Effector CD8-positive, alpha-beta T cell (primary cell): ENCODE measurements around the gene SRPK2.
"Not testable (repeated sequence)": the region's sequence is repeated elsewhere in the genome, so short reads cannot be mapped to it uniquely, and the experiment has no call there.

Experiments used
- DNase-seq: peaks from one replicate; lab custom pipeline; 2025; lab: John Stamatoyannopoulos, UW

SRPK2 gene

DNA sequence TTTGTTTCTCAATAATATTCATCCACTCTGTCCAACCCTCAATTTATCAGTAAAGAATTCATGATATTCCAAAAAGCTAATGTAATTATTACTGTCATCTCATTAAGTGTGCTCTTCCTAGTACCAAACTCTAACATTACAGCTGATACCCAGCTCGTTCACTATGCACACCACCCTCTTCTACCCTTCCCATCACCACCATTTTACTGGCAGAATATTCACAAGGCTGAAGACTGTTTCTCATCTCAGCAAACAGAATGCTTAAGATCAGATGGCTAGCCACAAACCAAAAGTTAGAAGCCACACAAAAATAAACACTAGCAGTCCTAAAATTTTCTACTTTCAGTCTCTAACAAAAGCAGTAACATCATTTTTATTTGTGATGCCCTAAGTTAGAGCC, 121.5 kb downstream of the SRPK2 start:
- DNase-seq = no peak

DNA sequence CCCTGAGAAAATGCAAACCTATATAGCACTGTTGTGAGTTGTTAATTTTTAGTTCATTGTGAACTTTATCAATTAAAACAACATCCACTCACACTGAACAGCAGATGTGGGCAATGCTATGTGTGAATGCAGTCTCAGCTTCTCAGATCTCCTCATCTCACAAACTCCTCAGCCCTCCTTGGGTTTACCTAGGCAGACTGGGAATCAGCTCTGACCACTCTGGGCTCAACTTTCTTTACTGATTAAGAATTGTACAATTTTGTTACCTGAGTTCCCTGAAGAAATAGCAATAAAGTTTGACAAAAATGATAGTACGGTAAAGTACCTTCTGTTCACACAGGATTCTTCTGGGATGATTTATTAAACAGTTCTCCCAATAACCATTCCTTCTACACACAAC, 124.0 kb downstream of the SRPK2 start:
- no peak for DNase-seq

DNA sequence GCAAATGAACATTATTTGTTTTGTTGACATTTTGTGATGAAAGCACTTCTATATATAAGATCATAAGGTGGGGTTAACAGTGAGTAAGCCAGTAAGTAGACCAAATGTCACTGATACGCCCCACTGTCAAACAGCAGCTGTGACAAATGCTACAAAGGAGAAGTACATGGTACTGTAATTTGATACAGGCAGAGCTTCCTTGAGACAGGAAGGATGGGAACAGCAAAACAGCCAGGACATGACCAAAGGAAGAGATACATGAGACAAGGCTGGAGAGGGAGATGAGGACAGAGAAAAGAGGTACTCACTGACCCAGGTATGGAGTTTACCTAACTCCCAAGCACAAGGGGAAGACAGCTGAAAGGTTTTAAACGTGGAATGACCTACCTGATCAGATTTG, 127.0 kb downstream of the SRPK2 start:
- DNase-seq = no peak

DNA sequence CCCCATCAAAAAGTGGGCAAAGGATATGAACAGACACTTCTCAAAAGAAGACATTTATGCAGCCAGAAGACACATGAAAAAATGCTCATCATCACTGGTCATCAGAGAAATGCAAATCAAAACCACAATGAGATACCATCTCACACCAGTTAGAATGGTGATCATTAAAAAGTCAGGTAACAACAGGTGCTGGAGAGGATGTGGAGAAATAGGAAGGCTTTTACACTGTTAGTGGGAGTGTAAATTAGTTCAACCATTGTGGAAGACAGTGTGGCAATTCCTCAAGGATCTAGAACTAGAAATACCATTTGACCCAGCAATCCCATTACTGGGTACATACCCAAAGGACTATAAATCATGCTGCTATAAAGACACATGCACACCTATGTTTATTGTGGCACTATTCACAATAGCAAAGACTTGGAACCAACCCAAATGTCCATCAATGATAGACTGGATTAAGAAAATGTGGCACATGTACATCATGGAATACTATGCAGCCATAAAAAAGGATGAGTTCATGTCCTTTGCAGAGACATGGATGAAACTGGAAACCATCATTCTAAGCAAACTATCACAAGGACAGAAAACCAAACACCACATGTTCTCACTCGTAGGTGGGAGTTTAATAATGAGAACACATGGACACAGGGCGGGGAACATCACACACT, 128.4 kb downstream of the SRPK2 start:
- DNase-seq = not testable (repeated sequence)

DNA sequence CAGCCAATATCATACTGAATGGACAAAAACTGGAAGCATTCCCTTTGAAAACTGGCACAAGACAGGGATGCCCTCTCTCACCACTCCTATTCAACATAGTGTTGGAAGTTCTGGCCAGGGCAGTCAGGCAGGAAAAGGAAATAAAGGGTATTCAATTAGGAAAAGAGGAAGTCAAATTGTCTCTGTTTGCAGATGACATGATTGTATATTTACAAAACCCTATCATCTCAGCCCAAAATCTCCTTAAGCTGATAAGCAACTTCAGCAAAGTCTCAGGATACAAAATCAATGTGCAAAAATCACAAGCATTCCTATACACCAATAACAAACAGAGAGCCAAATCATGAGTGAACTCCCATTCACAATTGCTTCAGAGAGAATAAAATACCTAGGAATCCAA, 129.8 kb downstream of the SRPK2 start:
- not testable (repeated sequence) for DNase-seq

DNA sequence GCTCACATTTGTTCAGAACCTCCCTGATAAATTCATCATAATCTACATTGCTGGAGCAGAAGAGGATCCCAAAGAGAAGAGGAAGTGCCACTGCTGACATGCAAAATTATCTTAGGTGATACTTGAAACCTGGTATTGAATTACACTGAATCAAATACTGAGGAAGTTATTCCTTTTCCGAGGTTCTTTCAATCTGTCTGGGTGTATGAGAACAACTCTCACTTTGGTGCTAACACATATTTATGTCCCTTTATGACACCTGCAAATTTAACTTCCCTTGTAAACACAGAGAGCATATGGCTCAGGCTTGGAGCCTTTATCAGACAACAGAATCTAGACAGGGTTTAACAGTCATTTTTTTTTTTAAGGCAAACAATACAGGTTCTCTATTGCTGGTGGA, 131.4 kb downstream of the SRPK2 start:
- DNase-seq = no peak

DNA sequence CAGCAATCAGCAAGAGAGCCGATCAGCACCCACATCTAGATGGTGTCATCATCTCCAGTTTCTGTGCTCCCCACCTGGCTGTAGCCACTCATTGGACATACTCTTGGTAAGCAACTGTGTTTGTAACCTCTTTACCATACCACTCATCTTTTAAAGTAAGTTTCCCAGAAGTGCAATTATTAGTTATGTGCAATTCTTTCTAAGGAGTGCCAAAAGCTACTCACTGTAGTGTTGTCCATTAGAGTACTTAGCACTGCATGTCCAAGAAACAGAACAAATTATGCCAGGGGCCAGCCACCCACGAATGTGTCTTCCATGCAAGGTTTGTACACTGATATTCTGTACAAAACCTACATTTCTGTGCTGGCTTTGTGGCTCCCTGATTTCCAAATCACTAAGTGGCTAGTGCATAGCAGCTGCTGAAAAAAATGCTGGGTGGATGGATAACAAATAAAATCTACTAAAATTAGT, 131.9 kb downstream of the SRPK2 start:
- no peak for DNase-seq

DNA sequence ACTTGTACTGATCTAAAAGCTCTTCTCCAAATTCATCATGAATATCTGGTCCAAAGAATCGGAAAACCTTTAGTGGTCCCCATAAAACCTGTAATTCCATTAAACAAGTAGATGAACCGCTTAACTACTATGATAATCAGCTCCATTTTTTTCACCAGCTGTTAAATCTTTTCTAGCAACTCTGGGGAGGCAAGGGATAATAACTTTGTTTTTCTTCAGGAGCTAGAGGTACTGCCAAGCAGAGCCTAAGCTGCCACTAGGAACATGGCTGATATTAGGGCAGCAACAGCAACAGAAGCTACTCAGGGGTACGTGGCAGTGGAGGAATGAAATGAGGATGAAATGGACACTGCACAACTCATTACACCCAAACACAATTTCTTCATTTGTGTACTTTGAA, 138.0 kb downstream of the SRPK2 start:
- DNase-seq = no peak

DNA sequence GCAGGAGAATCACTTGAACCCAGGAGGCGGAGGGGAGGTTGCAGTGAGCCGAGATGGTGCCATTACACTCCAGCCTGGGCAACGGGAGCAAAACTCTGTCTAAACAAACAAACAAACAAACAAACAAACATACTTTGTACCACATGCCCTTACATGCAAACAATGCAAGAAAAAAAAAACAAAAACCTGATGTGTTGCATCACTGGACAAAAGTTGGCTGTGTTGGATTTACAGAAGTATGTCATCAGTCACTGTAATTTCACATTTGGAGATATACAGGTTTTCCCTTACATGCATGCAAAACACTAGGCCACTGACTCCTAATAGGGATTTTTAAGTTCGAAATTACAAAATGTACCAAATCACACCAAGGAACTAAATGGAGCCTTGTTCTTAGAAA, 138.5 kb downstream of the SRPK2 start:
- DNase-seq = no peak

DNA sequence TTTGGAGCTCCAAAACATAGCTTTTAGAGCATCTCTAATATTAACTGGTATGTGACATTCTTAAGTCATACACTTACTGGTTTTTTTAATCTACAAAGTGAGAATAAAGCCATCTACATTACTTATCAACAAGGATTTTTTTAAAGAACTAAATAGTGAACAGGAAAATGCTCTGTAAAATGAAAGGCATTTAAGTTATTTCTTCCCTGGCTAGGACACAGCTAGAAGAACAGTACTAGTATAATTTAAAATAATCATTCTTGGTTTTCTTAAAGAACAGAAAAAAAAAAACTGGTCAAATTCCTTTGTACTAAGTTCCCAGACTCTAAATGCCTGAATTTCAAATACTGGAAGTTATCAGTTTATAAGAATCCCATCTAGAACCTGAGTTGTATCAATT, 139.5 kb downstream of the SRPK2 start:
- no peak for DNase-seq

DNA sequence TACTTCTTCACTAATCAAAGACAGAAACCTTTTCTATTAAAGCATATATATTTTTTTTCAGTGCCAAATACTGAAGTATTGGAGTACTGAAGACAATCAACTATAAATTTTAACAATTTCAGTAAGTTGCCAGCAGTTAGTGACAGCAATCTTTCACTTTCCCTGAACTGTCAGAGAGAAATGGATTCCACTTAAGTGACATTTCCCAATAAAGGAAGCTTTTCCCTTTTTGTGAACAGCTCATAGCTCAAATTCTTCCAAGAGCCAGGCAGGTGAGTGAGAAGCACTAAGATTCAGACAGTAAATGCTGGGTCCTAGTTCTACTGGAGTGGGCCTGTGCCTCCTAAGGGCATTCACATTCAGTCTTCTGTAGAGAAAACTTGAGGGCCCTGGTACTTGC, 142.0 kb downstream of the SRPK2 start:
- no peak for DNase-seq

DNA sequence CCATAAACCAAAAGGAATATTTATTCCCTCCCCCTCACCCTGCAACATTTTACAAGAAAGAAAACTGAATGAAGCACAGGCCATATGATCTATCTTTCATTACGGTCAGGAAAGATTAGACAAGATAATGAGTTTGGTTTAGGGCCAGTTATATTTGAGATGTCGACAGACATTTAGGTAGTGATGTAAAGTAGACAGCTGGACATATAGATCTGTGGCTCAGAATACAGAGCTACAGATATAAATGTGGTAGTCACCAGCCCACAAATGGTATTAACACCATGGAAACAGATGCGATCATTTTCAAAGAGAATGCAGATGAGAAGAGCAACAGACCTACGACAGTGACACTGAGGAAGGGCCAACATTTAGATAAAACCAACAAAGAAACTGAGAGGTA, 142.5 kb downstream of the SRPK2 start:
- no peak for DNase-seq

DNA sequence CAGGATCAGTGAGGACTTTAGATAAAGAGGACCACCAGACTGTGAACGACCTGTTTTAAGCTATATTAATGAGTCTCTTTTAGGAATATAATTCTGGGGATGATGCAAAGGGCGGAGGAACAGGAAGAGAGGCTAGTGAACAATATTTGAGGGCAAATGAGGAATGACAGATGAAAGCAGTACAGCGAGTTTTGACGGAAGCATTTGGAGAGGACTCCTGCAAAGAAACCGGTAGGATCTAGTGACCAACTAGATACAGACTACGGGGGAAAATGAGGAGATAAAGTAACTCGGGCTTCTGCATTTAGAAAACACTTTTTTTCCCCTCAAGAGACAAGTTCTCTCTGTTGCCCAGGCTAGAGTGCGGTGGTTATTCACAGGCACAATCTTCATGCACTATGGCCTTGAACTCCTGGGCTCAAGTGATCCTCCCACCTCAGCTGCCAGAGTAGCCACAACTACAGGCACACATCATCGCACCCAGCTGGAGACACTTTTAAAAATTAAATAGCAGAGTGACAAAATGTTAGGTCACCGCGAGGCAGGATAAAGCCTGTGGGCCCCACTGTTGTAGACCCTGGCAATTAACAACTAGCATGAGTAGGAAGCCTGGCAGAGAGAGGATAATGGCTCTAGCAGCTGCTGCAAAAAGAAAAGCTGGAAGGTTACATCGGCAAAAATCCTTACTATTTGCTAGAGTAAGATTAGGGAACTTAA, 143.2 kb downstream of the SRPK2 start:
- DNase-seq = no peak

DNA sequence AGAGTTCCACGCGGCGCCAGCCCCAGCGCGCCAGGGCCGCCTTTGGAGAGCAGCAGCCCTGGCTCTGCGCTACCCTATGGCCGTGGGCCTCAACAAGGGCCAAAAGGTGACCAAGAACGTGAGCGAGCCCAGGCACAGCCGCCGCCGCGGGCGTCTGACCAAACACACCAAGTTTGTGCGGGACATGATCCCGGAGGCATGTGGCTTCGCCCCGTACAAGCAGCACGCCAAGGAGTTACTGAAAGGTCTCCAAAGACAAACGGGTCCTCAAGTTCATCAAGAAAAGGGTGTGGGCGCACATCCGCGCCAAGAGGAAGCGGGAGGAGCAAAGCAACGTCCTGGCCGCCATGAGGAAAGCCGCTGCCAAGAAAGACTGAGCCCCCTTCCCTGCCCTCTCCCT, 144.1 kb downstream of the SRPK2 start:
- no peak for DNase-seq

DNA sequence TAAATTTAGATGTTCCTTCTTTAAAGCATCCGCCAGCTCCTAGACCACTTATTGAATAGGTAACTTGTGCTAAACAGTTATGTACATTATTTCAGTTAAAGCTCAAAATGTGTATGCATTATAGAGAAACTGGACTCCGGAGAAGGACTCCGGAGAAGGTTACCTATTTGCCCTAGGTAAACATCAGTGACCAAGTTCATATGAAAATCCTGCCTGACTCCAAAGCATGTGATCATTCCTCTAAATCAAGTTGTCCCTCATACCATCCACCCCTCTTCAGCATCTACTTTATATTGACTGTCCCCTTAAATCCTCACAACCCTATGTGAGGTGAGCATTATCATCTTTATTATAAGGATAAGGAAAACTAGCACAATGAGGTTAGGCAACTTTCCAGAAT, 147.5 kb downstream of the SRPK2 start:
- DNase-seq = no peak

DNA sequence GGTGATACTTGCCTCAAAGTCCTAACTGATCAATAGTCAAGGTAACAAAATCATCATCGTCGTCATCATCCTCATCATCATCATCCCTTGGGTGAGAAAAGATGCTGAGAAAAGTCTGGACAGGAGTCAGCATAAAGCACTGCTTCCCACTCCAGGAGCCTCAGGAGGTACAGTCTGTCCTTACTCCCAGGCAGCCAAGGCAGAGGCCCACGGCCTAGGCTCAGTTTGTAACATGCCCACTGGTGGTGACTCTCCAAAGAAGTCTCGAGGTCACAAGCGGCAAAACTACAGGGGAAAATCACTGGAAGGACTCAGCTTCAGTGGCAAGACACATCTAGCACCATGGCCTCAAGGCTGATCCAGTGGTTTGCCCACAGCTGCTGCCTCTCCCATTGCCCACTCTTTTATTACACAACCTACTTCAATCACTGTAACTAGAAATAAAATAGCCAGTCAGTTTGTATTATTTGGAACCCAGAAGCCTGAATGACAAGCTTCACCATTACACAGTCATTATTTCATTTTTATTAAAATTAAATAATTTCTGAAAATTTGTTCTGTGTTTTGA, 150.4 kb downstream of the SRPK2 start:
- no peak for DNase-seq

DNA sequence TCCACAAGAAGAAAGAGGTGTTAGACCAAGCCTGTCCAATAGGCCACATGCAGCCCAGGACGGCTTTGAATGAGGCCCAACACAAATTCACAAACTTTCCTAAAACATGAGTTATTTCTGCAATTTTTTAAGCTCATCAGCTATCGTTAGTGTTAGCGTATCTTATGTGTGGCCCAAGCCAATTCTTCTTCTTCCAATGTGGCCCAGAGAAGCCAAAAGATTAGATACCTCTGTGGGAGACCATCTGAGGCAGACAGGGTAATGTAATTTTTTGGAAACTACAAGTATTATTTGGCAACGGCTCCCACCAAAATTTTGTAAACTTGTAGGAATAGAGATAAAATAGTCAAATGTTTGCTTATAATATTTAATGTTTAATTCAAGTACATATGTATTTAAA, 153.8 kb downstream of the SRPK2 start:
- DNase-seq = no peak

DNA sequence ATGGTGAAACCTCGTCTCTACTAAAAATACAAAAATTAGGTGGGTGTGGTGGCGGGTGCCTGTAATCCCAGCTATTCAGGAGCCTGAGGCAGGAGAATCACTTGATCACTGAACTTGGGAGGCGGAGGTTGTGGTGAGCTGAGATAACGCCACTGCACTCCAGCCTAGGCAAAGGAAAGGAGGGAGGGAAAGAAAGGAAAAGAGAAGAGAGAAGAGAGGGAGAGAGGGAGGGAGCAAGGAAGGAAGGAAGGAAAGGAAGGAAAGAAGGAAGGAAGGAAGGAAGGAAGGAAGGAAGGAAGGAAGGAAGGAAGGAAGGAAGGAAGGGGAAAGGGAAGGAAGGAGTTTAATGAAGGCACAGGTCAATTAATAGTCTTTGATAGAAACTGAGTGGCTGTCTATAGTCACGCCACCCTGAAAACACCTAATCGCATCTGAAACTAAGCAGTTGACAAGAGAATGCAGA, 155.9 kb downstream of the SRPK2 start:
- DNase-seq = not testable (repeated sequence)

DNA sequence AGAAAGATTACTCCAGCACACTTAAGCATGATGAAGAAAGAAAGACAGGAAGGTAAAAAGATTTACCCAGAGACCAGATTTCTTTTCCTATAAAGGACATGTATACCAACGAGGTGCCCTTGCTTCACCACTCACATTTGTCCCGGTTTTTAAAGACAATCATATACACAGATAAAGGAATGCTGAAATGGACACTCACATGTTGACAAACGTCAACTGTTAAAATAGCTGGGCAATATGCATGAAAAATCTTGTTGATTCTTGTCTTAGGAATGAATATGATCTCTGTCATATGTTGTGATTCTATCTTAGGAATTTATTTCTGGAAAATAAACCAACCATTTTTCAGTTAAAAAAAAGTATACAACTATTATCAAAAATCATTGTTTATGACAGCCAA, 158.2 kb downstream of the SRPK2 start:
- DNase-seq = no peak

DNA sequence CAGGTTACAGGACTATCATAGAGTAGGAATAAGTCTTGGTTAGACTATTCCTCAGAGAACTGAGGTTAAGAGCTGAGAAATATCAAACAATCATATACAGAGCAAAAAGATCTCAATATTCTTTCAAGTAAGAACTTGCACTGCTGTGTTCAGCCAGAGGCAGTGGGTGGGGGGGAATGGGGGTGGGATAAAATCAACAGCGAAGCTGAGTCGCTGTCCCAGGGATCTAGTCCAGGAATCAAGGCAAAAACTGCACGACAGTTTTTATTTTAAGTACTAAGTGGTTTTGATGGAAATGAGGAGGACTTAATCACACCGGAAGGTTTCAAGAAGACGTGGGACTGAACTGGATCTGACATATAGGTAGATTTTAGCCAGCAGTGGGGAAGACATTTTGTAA, 159.1 kb downstream of the SRPK2 start:
- no peak for DNase-seq

DNA sequence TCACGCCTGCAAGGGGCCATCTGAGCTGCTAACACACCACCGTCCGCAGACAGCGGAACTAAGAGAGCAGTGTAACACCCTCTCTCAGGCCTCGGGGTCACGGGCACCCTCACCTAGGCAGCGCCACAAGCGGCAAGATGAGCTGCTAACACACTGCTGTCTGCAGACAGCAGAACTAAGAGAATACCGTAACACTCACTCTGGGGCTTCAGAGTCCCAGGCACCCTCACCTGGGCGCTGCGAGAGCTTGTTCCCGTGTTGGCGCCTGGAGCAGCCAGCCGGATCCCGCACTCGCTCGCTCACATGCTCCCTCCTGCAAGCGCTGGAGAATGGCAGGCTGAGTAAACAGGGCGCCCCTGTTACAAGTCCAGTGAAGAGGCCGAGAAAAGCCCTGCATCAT, 160.2 kb downstream of the SRPK2 start:
- no peak for DNase-seq

DNA sequence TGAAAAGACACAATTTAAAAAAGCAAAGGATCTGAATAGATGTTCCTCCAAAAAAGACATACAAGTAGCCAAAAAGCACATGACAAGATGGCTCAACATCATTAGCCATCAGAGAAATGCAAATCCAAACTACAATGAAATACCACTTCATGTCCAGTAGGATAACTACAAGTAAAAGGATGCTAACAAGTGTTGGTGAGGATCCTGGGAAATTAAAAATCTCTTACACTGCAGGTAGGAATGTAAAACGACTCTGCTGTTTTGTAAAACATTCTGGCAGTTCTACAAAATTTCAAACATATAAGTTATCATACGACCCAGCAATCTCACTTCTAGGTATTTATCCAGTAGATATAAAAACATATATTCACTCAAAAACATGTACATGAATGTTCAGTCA, 161.3 kb downstream of the SRPK2 start:
- no peak for DNase-seq

DNA sequence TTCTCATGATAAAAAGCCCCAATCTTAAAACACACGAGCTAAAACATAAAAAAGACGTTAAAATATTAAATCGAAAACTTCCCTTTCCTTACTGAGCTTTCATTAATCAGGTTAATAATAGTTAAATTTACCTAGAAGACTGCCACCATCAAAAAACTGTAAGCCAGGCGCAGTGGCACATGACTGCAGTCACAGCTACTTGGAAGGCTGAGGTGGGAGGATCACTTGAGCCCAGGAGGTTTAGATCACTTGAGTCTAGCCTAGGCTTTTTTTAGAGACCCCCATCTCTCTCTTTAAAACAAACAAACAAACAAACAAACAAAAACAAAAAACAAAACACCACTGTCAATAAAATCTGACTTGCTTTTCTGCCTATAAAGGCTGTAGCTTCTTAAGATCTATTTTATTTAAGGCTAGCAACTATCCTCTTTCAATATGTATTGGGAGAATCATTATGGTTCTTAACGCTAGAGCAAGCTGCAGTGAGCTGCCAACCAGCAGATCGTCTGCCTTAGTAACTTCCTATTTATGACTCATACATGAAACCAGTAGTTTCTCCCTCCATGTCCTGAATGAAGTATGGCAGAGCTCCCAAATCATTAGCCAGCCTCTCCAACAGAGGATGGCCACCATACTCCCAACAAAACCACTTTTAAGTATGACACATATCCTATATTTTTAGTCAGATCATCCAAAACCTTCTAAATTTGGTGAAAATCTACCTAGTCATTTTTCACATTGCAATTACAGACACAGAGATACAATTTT, 163.7 kb downstream of the SRPK2 start:
- no peak for DNase-seq
